GM21390 (cell line): ENCODE measurements around the gene CDK16.

Experiments
- ATAC-seq: cut with Tn5 transposase; IDR thresholded peaks from one replicate; pipeline ENCODE4 v1.9.1; 2021; ENCODE audit not compliant: unreplicated experiment

CDK16 gene

GRCh38 chrX:47226531-47227333 lies 8.3 kb downstream of the CDK16 start:
- ATAC-seq, result no peak

- no peak for ATAC-seq
Observed at GRCh38 chrX:47227334-47227583, 8.8 kb downstream of the CDK16 start.

- ATAC-seq, result no peak
Observed at GRCh38 chrX:47228550-47229270, 10.2 kb downstream of the CDK16 start.

- no peak for ATAC-seq
Observed at GRCh38 chrX:47229427-47229826, 10.9 kb downstream of the CDK16 start.

GRCh38 chrX:47230136-47230868 lies 11.8 kb downstream of the CDK16 start:
- ATAC-seq, result no peak

GRCh38 chrX:47231167-47231566 lies 12.7 kb downstream of the CDK16 start:
- no peak for ATAC-seq

- no peak for ATAC-seq
Observed at GRCh38 chrX:47232197-47232802, 13.8 kb downstream of the CDK16 start.

GRCh38 chrX:47232803-47233332 lies 14.4 kb downstream of the CDK16 start, which contains the start of gene USP11:
Gene USP11 (plus strand): TSS chrX:47233009. CDS start chrX:47233044, 35 bp downstream.
- no peak for ATAC-seq

GRCh38 chrX:47233333-47234113 lies 15.0 kb downstream of the CDK16 start:
- peak; percentile 87 for ATAC-seq

GRCh38 chrX:47234583-47234982 lies 16.1 kb downstream of the CDK16 start:
- no peak for ATAC-seq

GRCh38 chrX:47235691-47236103 lies 17.2 kb downstream of the CDK16 start:
- no peak for ATAC-seq

- no peak for ATAC-seq
Observed at GRCh38 chrX:47239199-47239598, 20.7 kb downstream of the CDK16 start.

- ATAC-seq, result no peak
Observed at GRCh38 chrX:47239898-47240545, 21.5 kb downstream of the CDK16 start.

- no peak for ATAC-seq
Observed at GRCh38 chrX:47240619-47241018, 22.1 kb downstream of the CDK16 start.

- ATAC-seq, result no peak
Observed at GRCh38 chrX:47241201-47242011, 22.9 kb downstream of the CDK16 start.

GRCh38 chrX:47242321-47242720 lies 23.8 kb downstream of the CDK16 start:
- ATAC-seq, result no peak

GRCh38 chrX:47243351-47243750 lies 24.9 kb downstream of the CDK16 start:
- ATAC-seq, result no peak

- no peak for ATAC-seq
Observed at GRCh38 chrX:47244676-47245075, 26.2 kb downstream of the CDK16 start.

GRCh38 chrX:47245156-47245555 lies 26.7 kb downstream of the CDK16 start:
- no peak for ATAC-seq
